A549 (cell line): ENCODE measurements around the gene MAP3K4. TPM values are rescaled to one million over a fixed set of nuclear protein-coding genes. Genes with fewer than 3 reads are reported as not detected.

Experiments
- ATAC-seq, 2 experiments: fragments of 200-7000 bp in 1 of 2; fragments of >200 bp in 1 of 2; cut with Nextera tagmentation in 1 of 2; cut with Tn5 transposase in 1 of 2; 3 replicates each; pipeline versions ENCODE4 v1.8.0 to v1.9.1; 2018 to 2020; ENCODE audit warnings: mild to moderate bottlenecking in 1 of 2, moderate library complexity in 1 of 2
- CTCF ChIA-PET: fragments of 300-600 bp; sonication (Branson Sonifier 250); formaldehyde crosslinking; extraction: SDS; loops from one replicate; lab custom pipeline; 2021; ENCODE audit warnings: antibody characterized with exemption, inconsistent platforms; lab: Yijun Ruan, JAX
- POLR2A ChIA-PET: fragments of 350-600 bp; formaldehyde crosslinking; extraction: SDS; loops from one replicate; lab custom pipeline; 2021; ENCODE audit warnings: antibody characterized with exemption, inconsistent platforms; lab: Yijun Ruan, JAX
- DNase-seq, 2 experiments: peaks; one replicate each; pipeline versions ENCODE4 v3.0.0 to v3.0.0-alpha.2; 2011 to 2016; ENCODE audit warnings: low read depth in 1 of 2, low spot score in 1 of 2
- FAIRE-seq: peaks from 2 replicates; lab custom pipeline; 2011; peaks lifted over from hg19 to GRCh38; lab: Jason Lieb, UNC
- H3K27ac ChIP-seq, 2 experiments: fragments of >200 bp; sonication (Bioruptor Twin); formaldehyde crosslinking; 3 replicates each; pipeline ENCODE4 v1.5.1; 2016 to 2017
- H3K4me1 ChIP-seq: fragments of >200 bp; sonication (Bioruptor Twin); formaldehyde crosslinking; 3 replicates; pipeline ENCODE4 v1.6.1; 2016
- H3K4me2 ChIP-seq: fragments of >200 bp; sonication (Bioruptor Twin); formaldehyde crosslinking; 3 replicates; pipeline ENCODE4 v1.6.1; 2016
- H3K4me3 ChIP-seq: fragments of >200 bp; sonication (Bioruptor Twin); formaldehyde crosslinking; 3 replicates; pipeline ENCODE4 v1.5.1; 2016
- H3K9me3 ChIP-seq: fragments of >200 bp; sonication (Bioruptor Twin); formaldehyde crosslinking; 3 replicates; pipeline ENCODE4 v1.6.1; 2016
- CBX2 ChIP-seq: fragments of 200-600 bp; sonication (generic); IDR thresholded peaks from 2 replicates; pipeline ENCODE4 v1.6.1; 2016; ENCODE audit warnings: low read depth, mild to moderate bottlenecking, borderline replicate concordance
- CBX8 ChIP-seq: fragments of 200-600 bp; sonication (generic); IDR thresholded peaks from 2 replicates; pipeline ENCODE4 v1.6.1; 2016
- FOXS1 ChIP-seq: fragments of 250-450 bp; sonication (Bioruptor Pico); IDR thresholded peaks from 2 replicates; pipeline ENCODE4 v1.5.0; 2020; ENCODE audit warnings: mild to moderate bottlenecking, moderate library complexity
- HDAC2 ChIP-seq: fragments of 200-600 bp; sonication (generic); IDR thresholded peaks from 2 replicates; pipeline ENCODE4 v1.6.1; 2016
- HEYL ChIP-seq: fragments of 250-450 bp; sonication (Bioruptor Pico); IDR thresholded peaks from 2 replicates; pipeline ENCODE4 v1.8.0; 2021; ENCODE audit warnings: mild to moderate bottlenecking, moderate library complexity
- HOXA7 ChIP-seq: fragments of 250-450 bp; sonication (Bioruptor Pico); IDR thresholded peaks from 2 replicates; pipeline ENCODE4 v1.5.0; 2020; ENCODE audit warnings: mild to moderate bottlenecking, moderate library complexity
- HOXB5 ChIP-seq: fragments of 250-450 bp; sonication (Bioruptor Pico); IDR thresholded peaks from 2 replicates; pipeline ENCODE4 v1.5.0; 2020; ENCODE audit warnings: mild to moderate bottlenecking, moderate library complexity
- JUNB ChIP-seq: fragments of >200 bp; sonication (Bioruptor Twin); formaldehyde crosslinking; IDR thresholded peaks from 2 replicates; pipeline ENCODE4 v1.6.1; 2016
- MAZ ChIP-seq: fragments of 150-350 bp; IDR thresholded peaks from 2 replicates; pipeline ENCODE4 v1.6.1; 2014; ENCODE audit warnings: antibody characterized with exemption, low read depth, low read length, borderline replicate concordance
- NFE2L2 ChIP-seq: fragments of 150-350 bp; conservative IDR thresholded peaks from 2 replicates; pipeline ENCODE4 v1.6.1; 2014; ENCODE audit warnings: low read length
- NPAS2 ChIP-seq: fragments of 250-450 bp; sonication (Bioruptor Pico); IDR thresholded peaks from 2 replicates; pipeline ENCODE4 v1.8.0; 2022; ENCODE audit warnings: mild to moderate bottlenecking, moderate library complexity, borderline replicate concordance
- NR3C1 ChIP-seq: fragments of >200 bp; sonication (Bioruptor Twin); formaldehyde crosslinking; IDR thresholded peaks from 3 replicates; pipeline ENCODE4 v1.6.1; 2017
- POLR2A ChIP-seq: IDR thresholded peaks from 2 replicates; pipeline ENCODE4 v1.6.1; 2012; ENCODE audit warnings: mild to moderate bottlenecking, low read length
- RAD21 ChIP-seq, 2 experiments: fragments of >200 bp in 1 of 2; sonication (Bioruptor Twin) in 1 of 2; formaldehyde crosslinking in 1 of 2; IDR thresholded peaks in 1 of 2; conservative IDR thresholded peaks in 1 of 2; 2 replicates in 1 of 2; 3 replicates in 1 of 2; pipeline ENCODE4 v1.6.1; 2012 to 2018; ENCODE audit warnings: inconsistent platforms in 1 of 2
- RNF2 ChIP-seq: fragments of 200-600 bp; sonication (generic); IDR thresholded peaks from 2 replicates; pipeline ENCODE4 v1.6.1; 2016; ENCODE audit warnings: low read depth, mild to moderate bottlenecking, antibody characterized with exemption, moderate library complexity, borderline replicate concordance
- SMC3 ChIP-seq: fragments of >200 bp; sonication (Bioruptor Twin); formaldehyde crosslinking; IDR thresholded peaks from 3 replicates; pipeline ENCODE4 v1.6.1; 2018; ENCODE audit warnings: inconsistent platforms
- TFCP2L1 ChIP-seq: fragments of 250-450 bp; sonication (Bioruptor Pico); IDR thresholded peaks from 2 replicates; pipeline ENCODE4 v1.5.0; 2021; ENCODE audit warnings: mild to moderate bottlenecking
- ZNF302 ChIP-seq: fragments of 250-450 bp; sonication (Bioruptor Pico); IDR thresholded peaks from 2 replicates; pipeline ENCODE4 v1.9.0; 2021; ENCODE audit warnings: inconsistent platforms, mild to moderate bottlenecking, moderate library complexity
- WGBS: methylation state at CpG from one replicate; pipeline ENCODE4 v1.1.6; 2017; ENCODE audit errors: missing lambda C conversion rate; 5-methylcytosine and 5-hydroxymethylcytosine counted together
- polyA plus RNA-seq, 4 experiments: library from polyadenylated mRNA; depleted of rRNA in 3 of 4; stranded (reverse); fragments of >200 nt; fragmentation: RNase III in 1 of 4; extraction: RNeasy Plus Mini Kit Qiagen cat#74134 plus additional on column Dnase treatment in 1 of 4; gene quantifications; 2 replicates in 3 of 4; 3 replicates in 1 of 4; pipeline ENCODE4 v1.2.3, GENCODE V29; 2011 to 2017
- TF ChIP-seq, protein P1 (sequence below): fragments of 200-600 bp; sonication (generic); IDR thresholded peaks from 2 replicates; pipeline ENCODE4 v1.6.1; 2016; ENCODE audit warnings: antibody characterized with exemption, mild to moderate bottlenecking, moderate library complexity
- TF ChIP-seq, protein P2 (sequence below): fragments of 250-450 bp; sonication (Bioruptor Pico); IDR thresholded peaks from 2 replicates; pipeline ENCODE4 v1.5.0; 2021; ENCODE audit warnings: mild to moderate bottlenecking, moderate library complexity, borderline replicate concordance
- TF ChIP-seq, protein P3 (sequence below): IDR thresholded peaks from 2 replicates; pipeline ENCODE4 v1.6.1; 2012
- TF ChIP-seq, protein P4 (sequence below): IDR thresholded peaks from 2 replicates; pipeline ENCODE4 v1.6.1; 2012; ENCODE audit warnings: low read depth, borderline replicate concordance
- TF ChIP-seq, protein P5 (sequence below): fragments of >200 bp; sonication (Bioruptor Twin); formaldehyde crosslinking; IDR thresholded peaks from 3 replicates; pipeline ENCODE4 v1.6.1; 2016
- TF ChIP-seq, protein P6 (sequence below): fragments of 450-650 bp; IDR thresholded peaks from 2 replicates; pipeline ENCODE4 v1.6.1; 2014; ENCODE audit warnings: antibody characterized with exemption

Gene MAP3K4
- polyA plus RNA-seq, 2 of the 4 experiments (the other 2 are of a cell fraction) = 7.3 to 13.4 TPM

DNA sequence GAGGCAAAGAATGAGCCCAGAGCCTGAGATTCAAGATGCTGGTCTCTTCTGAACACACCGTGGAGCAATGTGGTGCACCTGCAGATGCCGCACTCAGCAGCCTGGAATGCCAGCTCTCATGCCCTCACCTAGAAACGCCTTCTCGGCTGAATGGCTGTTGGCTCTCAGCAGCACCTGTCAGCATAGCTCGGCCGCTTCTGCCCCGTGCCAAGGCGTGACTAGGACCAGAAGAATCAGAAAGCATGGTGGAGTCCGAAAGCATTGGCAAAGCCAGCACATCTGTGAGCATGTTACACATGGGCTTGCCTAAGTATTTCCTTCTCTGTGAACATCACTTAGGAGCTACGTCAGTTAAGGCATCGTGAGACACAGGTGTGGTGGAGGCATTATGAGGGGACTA, 140.8 kb downstream of the MAP3K4 start:
- ATAC-seq = no peak
- no peaks in the 10 kb centered on the region for H3K9me3 ChIP-seq
- 93% methylated on average over 10 of the region's 11 CpGs for WGBS
- H3K4me2 ChIP-seq = no peak overlapping the region
- ChIA-PET POLR2A (no interaction called here), CTCF (interaction anchor here (0.8 kb wide), 1 partner anchor 202 kb away, joined by 3 read pairs; no protein-coding TSS in a partner anchor)
- H3K27ac ChIP-seq = no peak overlapping the region
- no peak overlapping the region for H3K4me3 ChIP-seq
- no peak for DNase-seq
- FAIRE-seq = no peak
- H3K4me1 ChIP-seq = no peaks in the 10 kb centered on the region
- TF ChIP-seq NR3C1 = no peak
- TF ChIP-seq NPAS2 (CRISPR knock-in tag) = no peak
- no peak for TF ChIP-seq CBX2
- no peak for TF ChIP-seq SMC3
- no peak for TF ChIP-seq RNF2
- no peak for TF ChIP-seq RAD21 (conservative IDR thresholded peaks at IDR 0.05 in 1 of 2, IDR thresholded peaks at IDR 0.05 in 1 of 2)
- TF ChIP-seq POLR2A = no peak
- TF ChIP-seq HOXA7 = no peak
- TF ChIP-seq CBX8 = no peak
- TF ChIP-seq, protein P1, sequence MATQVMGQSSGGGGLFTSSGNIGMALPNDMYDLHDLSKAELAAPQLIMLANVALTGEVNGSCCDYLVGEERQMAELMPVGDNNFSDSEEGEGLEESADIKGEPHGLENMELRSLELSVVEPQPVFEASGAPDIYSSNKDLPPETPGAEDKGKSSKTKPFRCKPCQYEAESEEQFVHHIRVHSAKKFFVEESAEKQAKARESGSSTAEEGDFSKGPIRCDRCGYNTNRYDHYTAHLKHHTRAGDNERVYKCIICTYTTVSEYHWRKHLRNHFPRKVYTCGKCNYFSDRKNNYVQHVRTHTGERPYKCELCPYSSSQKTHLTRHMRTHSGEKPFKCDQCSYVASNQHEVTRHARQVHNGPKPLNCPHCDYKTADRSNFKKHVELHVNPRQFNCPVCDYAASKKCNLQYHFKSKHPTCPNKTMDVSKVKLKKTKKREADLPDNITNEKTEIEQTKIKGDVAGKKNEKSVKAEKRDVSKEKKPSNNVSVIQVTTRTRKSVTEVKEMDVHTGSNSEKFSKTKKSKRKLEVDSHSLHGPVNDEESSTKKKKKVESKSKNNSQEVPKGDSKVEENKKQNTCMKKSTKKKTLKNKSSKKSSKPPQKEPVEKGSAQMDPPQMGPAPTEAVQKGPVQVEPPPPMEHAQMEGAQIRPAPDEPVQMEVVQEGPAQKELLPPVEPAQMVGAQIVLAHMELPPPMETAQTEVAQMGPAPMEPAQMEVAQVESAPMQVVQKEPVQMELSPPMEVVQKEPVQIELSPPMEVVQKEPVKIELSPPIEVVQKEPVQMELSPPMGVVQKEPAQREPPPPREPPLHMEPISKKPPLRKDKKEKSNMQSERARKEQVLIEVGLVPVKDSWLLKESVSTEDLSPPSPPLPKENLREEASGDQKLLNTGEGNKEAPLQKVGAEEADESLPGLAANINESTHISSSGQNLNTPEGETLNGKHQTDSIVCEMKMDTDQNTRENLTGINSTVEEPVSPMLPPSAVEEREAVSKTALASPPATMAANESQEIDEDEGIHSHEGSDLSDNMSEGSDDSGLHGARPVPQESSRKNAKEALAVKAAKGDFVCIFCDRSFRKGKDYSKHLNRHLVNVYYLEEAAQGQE = no peak
- TF ChIP-seq, all 56 proteins: peak for 0

DNA sequence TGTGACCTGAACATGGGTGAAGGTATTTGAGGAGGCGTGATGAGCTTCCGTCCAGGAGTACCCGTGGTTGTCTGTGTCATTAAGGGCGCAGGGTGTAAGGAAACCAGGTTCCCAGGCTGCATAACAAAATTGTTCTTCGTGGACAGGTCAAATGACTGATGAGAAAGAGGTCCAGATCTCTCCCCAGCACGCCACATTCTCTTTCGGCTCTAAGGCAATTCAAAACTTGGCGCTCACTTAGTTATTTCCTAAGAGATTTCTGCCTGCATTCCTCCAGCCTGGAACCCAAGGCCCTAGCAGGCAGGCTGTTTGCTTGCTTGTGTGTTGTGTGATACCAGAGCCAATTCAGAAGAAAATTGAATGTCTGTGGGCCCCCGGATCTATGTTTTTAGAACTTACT, 142.4 kb downstream of the MAP3K4 start:
- DNase-seq = no peak
- ChIA-PET CTCF (interaction anchor here (0.8 to 1.5 kb wide), 3 partner anchors 142 to 237 kb away, joined by 3 to 5 read pairs (median 4); no protein-coding TSS in a partner anchor), POLR2A (no interaction called here)
- no peak for ATAC-seq
- FAIRE-seq = no peak
- TF ChIP-seq, protein P2, sequence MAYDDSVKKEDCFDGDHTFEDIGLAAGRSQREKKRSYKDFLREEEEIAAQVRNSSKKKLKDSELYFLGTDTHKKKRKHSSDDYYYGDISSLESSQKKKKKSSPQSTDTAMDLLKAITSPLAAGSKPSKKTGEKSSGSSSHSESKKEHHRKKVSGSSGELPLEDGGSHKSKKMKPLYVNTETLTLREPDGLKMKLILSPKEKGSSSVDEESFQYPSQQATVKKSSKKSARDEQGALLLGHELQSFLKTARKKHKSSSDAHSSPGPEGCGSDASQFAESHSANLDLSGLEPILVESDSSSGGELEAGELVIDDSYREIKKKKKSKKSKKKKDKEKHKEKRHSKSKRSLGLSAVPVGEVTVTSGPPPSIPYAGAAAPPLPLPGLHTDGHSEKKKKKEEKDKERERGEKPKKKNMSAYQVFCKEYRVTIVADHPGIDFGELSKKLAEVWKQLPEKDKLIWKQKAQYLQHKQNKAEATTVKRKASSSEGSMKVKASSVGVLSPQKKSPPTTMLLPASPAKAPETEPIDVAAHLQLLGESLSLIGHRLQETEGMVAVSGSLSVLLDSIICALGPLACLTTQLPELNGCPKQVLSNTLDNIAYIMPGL (CRISPR knock-in tag) = no peak
- TF ChIP-seq TFCP2L1 = no peak
- TF ChIP-seq, protein P3, sequence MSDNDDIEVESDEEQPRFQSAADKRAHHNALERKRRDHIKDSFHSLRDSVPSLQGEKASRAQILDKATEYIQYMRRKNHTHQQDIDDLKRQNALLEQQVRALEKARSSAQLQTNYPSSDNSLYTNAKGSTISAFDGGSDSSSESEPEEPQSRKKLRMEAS = no peak
- TF ChIP-seq HEYL = no peak
- TF ChIP-seq, protein P4, sequence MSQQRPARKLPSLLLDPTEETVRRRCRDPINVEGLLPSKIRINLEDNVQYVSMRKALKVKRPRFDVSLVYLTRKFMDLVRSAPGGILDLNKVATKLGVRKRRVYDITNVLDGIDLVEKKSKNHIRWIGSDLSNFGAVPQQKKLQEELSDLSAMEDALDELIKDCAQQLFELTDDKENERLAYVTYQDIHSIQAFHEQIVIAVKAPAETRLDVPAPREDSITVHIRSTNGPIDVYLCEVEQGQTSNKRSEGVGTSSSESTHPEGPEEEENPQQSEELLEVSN = no peak
- Histone ChIP-seq H3K4me3 (no peak overlapping the region), H3K27ac (no peak overlapping the region), H3K9me3 (no peaks in the 10 kb centered on the region), H3K4me2 (no peak overlapping the region), H3K4me1 (no peaks in the 10 kb centered on the region)
- WGBS = 91% methylated on average over 9 of the region's 9 CpGs

DNA sequence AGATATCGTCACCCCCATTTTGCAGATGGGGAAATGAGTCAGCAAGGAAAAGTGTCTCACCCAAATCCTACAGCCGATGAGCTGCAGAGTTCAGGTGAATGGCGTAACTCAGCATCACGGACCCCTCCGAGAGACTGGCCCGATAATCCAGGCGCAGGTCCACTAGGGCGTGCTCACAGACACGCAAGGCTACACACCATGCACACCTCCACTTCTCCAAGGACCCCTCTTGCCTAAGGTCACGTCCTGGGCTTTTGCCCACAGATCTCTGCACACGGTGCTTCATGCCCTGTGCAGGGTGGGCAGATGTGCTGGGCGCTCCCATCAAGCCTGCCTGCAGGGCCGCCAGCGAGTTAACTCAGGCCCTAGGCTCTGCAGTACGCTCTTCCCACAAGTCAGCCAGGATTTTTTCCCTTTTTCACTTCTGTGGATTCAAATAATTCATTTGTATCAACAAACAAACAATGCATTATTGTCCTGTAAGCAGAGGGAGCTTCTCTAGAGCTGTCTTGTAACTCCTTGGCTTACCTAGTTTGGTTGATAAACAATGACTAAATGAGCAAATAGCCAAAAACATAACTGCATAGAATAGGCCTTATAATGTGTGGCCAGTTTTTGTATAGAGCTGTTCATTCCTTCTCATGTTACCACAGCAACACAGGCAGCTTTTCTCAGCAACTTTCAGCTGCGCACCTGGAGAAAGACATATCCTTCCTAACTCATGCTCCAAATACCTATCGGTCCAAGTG, 143.2 kb downstream of the MAP3K4 start:
- no peaks in the 10 kb centered on the region for H3K9me3 ChIP-seq
- FAIRE-seq (no peak), DNase-seq (no peak), ATAC-seq (no peak)
- no peak overlapping the region for H3K27ac ChIP-seq
- no peaks in the 10 kb centered on the region for H3K4me1 ChIP-seq
- H3K4me2 ChIP-seq = no peak overlapping the region
- H3K4me3 ChIP-seq = no peak overlapping the region
- WGBS = 94% methylated on average over 17 of the region's 17 CpGs
- ChIA-PET CTCF (interaction anchor here (1.5 kb wide), 1 partner anchor 236 kb away, joined by 5 read pairs; no protein-coding TSS in a partner anchor), POLR2A (no interaction called here)
- TF ChIP-seq, protein P5, sequence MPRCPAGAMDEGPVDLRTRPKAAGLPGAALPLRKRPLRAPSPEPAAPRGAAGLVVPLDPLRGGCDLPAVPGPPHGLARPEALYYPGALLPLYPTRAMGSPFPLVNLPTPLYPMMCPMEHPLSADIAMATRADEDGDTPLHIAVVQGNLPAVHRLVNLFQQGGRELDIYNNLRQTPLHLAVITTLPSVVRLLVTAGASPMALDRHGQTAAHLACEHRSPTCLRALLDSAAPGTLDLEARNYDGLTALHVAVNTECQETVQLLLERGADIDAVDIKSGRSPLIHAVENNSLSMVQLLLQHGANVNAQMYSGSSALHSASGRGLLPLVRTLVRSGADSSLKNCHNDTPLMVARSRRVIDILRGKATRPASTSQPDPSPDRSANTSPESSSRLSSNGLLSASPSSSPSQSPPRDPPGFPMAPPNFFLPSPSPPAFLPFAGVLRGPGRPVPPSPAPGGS = no peak
- TF ChIP-seq, protein P6, sequence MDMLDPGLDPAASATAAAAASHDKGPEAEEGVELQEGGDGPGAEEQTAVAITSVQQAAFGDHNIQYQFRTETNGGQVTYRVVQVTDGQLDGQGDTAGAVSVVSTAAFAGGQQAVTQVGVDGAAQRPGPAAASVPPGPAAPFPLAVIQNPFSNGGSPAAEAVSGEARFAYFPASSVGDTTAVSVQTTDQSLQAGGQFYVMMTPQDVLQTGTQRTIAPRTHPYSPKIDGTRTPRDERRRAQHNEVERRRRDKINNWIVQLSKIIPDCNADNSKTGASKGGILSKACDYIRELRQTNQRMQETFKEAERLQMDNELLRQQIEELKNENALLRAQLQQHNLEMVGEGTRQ = no peak
- TF ChIP-seq MAZ (no peak), TFCP2L1 (no peak), RNF2 (no peak), FOXS1 (CRISPR knock-in tag) (no peak), CBX8 (no peak), HOXA7 (no peak), ZNF302 (CRISPR knock-in tag) (no peak), NFE2L2 (no peak), HDAC2 (no peak), HOXB5 (CRISPR knock-in tag) (no peak), JUNB (no peak)
- TF ChIP-seq, protein P3 = no peak
